GM23338 (cell line): ENCODE data around the gene USH1C. TPM values are rescaled to one million over a fixed set of nuclear protein-coding genes. Genes with fewer than 3 reads are reported as not detected.

Source experiments
- ATAC-seq: fragments of 200-7000 bp; cut with Tn5 transposase; 3 replicates; pipeline ENCODE4 v1.9.1; 2020
- DNase-seq: peaks from one replicate; pipeline ENCODE4 v3.0.0-alpha.2; 2015; ENCODE audit warnings: low spot score
- H2AFZ ChIP-seq: fragments of 200-600 bp; sonication (generic); 2 replicates; pipeline ENCODE4 v1.8.0; 2016; ENCODE audit warnings: antibody characterized with exemption, mild to moderate bottlenecking, moderate library complexity
- H3F3A ChIP-seq: fragments of 200-600 bp; sonication (generic); replicated peaks from 2 replicates; pipeline ENCODE4 v1.8.0; 2017; ENCODE audit warnings: antibody characterized with exemption, mixed run types, low read depth
- H3K27ac ChIP-seq: fragments of 200-600 bp; sonication (generic); 2 replicates; pipeline ENCODE4 v1.6.1; 2016; ENCODE audit warnings: low read depth
- H3K27me3 ChIP-seq: fragments of 200-600 bp; sonication (generic); 2 replicates; pipeline ENCODE4 v1.8.0; 2016; ENCODE audit warnings: mild to moderate bottlenecking, mixed run types, moderate library complexity; ENCODE audit not compliant: insufficient read depth
- H3K36me3 ChIP-seq: fragments of 200-600 bp; sonication (generic); 2 replicates; pipeline ENCODE4 v1.8.0; 2016; ENCODE audit warnings: mild to moderate bottlenecking; ENCODE audit not compliant: insufficient read depth
- H3K4me1 ChIP-seq: fragments of 200-600 bp; sonication (generic); 2 replicates; pipeline ENCODE4 v1.8.0; 2016; ENCODE audit warnings: mild to moderate bottlenecking, moderate library complexity; ENCODE audit not compliant: insufficient read depth
- H3K4me2 ChIP-seq: fragments of 200-600 bp; sonication (generic); 2 replicates; pipeline ENCODE4 v1.7.1; 2017; ENCODE audit warnings: mixed run types
- H3K4me3 ChIP-seq: fragments of 200-600 bp; sonication (generic); 2 replicates; pipeline ENCODE4 v1.6.1; 2016; ENCODE audit warnings: mixed run types
- H3K79me2 ChIP-seq: fragments of 200-600 bp; sonication (generic); replicated peaks from 2 replicates; pipeline ENCODE4 v1.8.0; 2017; ENCODE audit warnings: mild to moderate bottlenecking; ENCODE audit not compliant: insufficient read depth
- H3K9me2 ChIP-seq: fragments of 200-600 bp; sonication (generic); 2 replicates; pipeline ENCODE4 v1.8.0; 2017; ENCODE audit not compliant: insufficient read depth
- H4K20me1 ChIP-seq: fragments of 200-600 bp; sonication (generic); replicated peaks from 2 replicates; pipeline ENCODE4 v1.8.0; 2017; ENCODE audit warnings: mild to moderate bottlenecking; ENCODE audit not compliant: insufficient read depth
- H3K27ac Mint-ChIP-seq: 2 replicates; pipeline ENCODE4 v1.8.0; 2020; ENCODE audit warnings: inconsistent platforms, mild to moderate bottlenecking, moderate library complexity, mixed read lengths
- H3K27me3 Mint-ChIP-seq: 3 replicates; pipeline ENCODE4 v1.8.0; 2022; ENCODE audit warnings: low read depth, mild to moderate bottlenecking, moderate library complexity, mixed read lengths, inconsistent platforms; ENCODE audit not compliant: insufficient read depth, poor library complexity
- H3K36me3 Mint-ChIP-seq: 3 replicates; pipeline ENCODE4 v1.8.0; 2021; ENCODE audit warnings: low read depth, mild to moderate bottlenecking, inconsistent platforms, moderate library complexity, mixed read lengths
- H3K4me1 Mint-ChIP-seq: 3 replicates; pipeline ENCODE4 v1.8.0; 2020; ENCODE audit warnings: mild to moderate bottlenecking, inconsistent platforms, mixed read lengths
- H3K4me3 Mint-ChIP-seq: 3 replicates; pipeline ENCODE4 v1.8.0; 2021; ENCODE audit warnings: moderate library complexity, mild to moderate bottlenecking, inconsistent platforms, mixed read lengths
- H3K9me3 Mint-ChIP-seq: 3 replicates; pipeline ENCODE4 v1.8.0; 2020; ENCODE audit warnings: moderate library complexity, mild to moderate bottlenecking, inconsistent platforms, mixed read lengths
- CREB1 ChIP-seq: fragments of 250-450 bp; sonication (Bioruptor Pico); IDR thresholded peaks from 2 replicates; pipeline ENCODE4 v1.5.0; 2020; ENCODE audit warnings: low read depth, mild to moderate bottlenecking, moderate library complexity
- EZH2 ChIP-seq: fragments of 200-600 bp; sonication (generic); IDR thresholded peaks from one replicate; pipeline ENCODE4 v1.8.0; 2017; ENCODE audit warnings: antibody characterized with exemption, mild to moderate bottlenecking, low read depth; ENCODE audit not compliant: unreplicated experiment
- EZH2phosphoT487 ChIP-seq: fragments of 200-600 bp; sonication (generic); IDR thresholded peaks from one replicate; pipeline ENCODE4 v1.8.1; 2018; ENCODE audit warnings: antibody characterized with exemption; ENCODE audit not compliant: unreplicated experiment
- JUNB ChIP-seq: IDR thresholded peaks from one replicate; pipeline ENCODE4 v1.6.1; 2016; ENCODE audit warnings: antibody characterized with exemption; ENCODE audit not compliant: unreplicated experiment
- NANOG ChIP-seq: IDR thresholded peaks from 2 replicates; pipeline ENCODE4 v1.6.1; 2016; ENCODE audit warnings: antibody characterized with exemption, borderline replicate concordance
- POLR2AphosphoS5 ChIP-seq: IDR thresholded peaks from 2 replicates; pipeline ENCODE4 v1.6.1; 2016; ENCODE audit warnings: antibody characterized with exemption, low read depth
- STAT1 ChIP-seq: IDR thresholded peaks from one replicate; pipeline ENCODE4 v1.6.1; 2016; ENCODE audit warnings: antibody characterized with exemption; ENCODE audit not compliant: unreplicated experiment
- ZNF114 ChIP-seq: fragments of 250-450 bp; sonication (Bioruptor Pico); IDR thresholded peaks from 2 replicates; pipeline ENCODE4 v1.5.0; 2020; ENCODE audit warnings: mild to moderate bottlenecking, moderate library complexity
- ZNF331 ChIP-seq: fragments of 250-450 bp; sonication (Bioruptor Pico); IDR thresholded peaks from 2 replicates; pipeline ENCODE4 v1.5.0; 2020; ENCODE audit warnings: low read depth, mild to moderate bottlenecking, moderate library complexity
- polyA plus RNA-seq: library from polyadenylated mRNA; unstranded; fragments of >200 nt; fragmentation: Nextera tagmentation; extraction: Ambion mirVana; gene quantifications from 2 replicates; pipeline ENCODE4 v1.2.1, GENCODE V29; 2016
- total RNA-seq: library from RNA; depleted of rRNA; stranded (reverse); fragments of >200 nt; shearing (Covaris generic); gene quantifications from 2 replicates; pipeline ENCODE4 v1.2.3, GENCODE V29; 2014
- TF ChIP-seq, protein P1 (sequence below): fragments of 250-450 bp; sonication (Bioruptor Pico); IDR thresholded peaks from 2 replicates; pipeline ENCODE4 v1.5.0; 2020; ENCODE audit warnings: mild to moderate bottlenecking, moderate library complexity
- TF ChIP-seq, protein P2 (sequence below), 2 experiments: fragments of 200-600 bp in 1 of 2; sonication (generic) in 1 of 2; conservative IDR thresholded peaks; 2 replicates each; pipeline versions ENCODE4 v1.5.1 to v1.6.1; 2016 to 2017; ENCODE audit warnings: antibody characterized with exemption in 2 of 2, low read depth in 2 of 2, mild to moderate bottlenecking in 2 of 2, moderate library complexity in 1 of 2
- TF ChIP-seq, protein P3 (sequence below): IDR thresholded peaks from 2 replicates; pipeline ENCODE4 v1.6.1; 2016; ENCODE audit warnings: antibody characterized with exemption
- TF ChIP-seq, protein P4 (sequence below): IDR thresholded peaks from one replicate; pipeline ENCODE4 v1.6.1; 2018; ENCODE audit warnings: antibody characterized with exemption; ENCODE audit not compliant: unreplicated experiment

Gene USH1C
- total and polyA plus RNA-seq, 2 experiments from 2014 or later: 1.3 to 1.8 TPM

DNA sequence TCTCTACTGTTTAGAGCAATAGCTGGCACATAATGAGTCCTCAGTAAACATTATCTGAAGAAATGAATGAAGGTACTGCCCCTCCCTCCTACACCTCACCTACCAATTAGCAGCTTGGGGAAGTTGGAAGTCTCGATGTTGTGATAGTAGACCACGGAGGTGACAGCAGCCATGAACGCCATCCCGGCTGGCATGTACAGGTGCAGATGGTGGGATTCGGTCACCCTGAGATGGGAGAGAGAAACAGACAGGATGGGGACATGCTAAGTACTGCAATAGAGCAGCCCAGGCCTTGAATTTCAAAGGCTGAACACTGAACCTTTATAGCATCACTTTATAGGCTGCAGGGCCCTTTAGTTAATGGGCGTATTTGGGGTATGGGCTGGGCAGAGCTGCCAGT, 74.2 kb downstream of the USH1C start:
- peaks cover 16% of the 10 kb centered on the region for H3K27me3 ChIP-seq
- peaks cover 16% of the 10 kb centered on the region for H3K4me1 Mint-ChIP-seq
- no peaks in the 10 kb centered on the region for H3K79me2 ChIP-seq
- no peaks in the 10 kb centered on the region for H3K36me3 ChIP-seq
- H3K4me3 ChIP-seq: no peak overlapping the region
- no peak overlapping the region for H3K27ac Mint-ChIP-seq
- H3K27me3 Mint-ChIP-seq: peaks cover 20% of the 10 kb centered on the region
- H3K4me2 ChIP-seq: no peak overlapping the region
- H2AFZ ChIP-seq: no peak overlapping the region
- H3K9me3 Mint-ChIP-seq: no peaks in the 10 kb centered on the region
- no peaks in the 10 kb centered on the region for H3K9me2 ChIP-seq
- no peaks in the 10 kb centered on the region for H3F3A ChIP-seq
- H3K36me3 Mint-ChIP-seq: no peaks in the 10 kb centered on the region
- no peaks in the 10 kb centered on the region for H4K20me1 ChIP-seq
- H3K4me3 Mint-ChIP-seq: no peak overlapping the region
- no peak overlapping the region for H3K27ac ChIP-seq
- DNase-seq (no peak), ATAC-seq (no peak)
- H3K4me1 ChIP-seq: peaks cover 8% of the 10 kb centered on the region; the same call in 1 of the 2 replicates
- TF ChIP-seq STAT1 (no peak), ZNF331 (no peak), CREB1 (CRISPR knock-in tag) (no peak), EZH2 (no peak), EZH2phosphoT487 (no peak), JUNB (no peak), NANOG (no peak), ZNF114 (CRISPR knock-in tag) (no peak), POLR2AphosphoS5 (no peak)
- TF ChIP-seq, protein P1, sequence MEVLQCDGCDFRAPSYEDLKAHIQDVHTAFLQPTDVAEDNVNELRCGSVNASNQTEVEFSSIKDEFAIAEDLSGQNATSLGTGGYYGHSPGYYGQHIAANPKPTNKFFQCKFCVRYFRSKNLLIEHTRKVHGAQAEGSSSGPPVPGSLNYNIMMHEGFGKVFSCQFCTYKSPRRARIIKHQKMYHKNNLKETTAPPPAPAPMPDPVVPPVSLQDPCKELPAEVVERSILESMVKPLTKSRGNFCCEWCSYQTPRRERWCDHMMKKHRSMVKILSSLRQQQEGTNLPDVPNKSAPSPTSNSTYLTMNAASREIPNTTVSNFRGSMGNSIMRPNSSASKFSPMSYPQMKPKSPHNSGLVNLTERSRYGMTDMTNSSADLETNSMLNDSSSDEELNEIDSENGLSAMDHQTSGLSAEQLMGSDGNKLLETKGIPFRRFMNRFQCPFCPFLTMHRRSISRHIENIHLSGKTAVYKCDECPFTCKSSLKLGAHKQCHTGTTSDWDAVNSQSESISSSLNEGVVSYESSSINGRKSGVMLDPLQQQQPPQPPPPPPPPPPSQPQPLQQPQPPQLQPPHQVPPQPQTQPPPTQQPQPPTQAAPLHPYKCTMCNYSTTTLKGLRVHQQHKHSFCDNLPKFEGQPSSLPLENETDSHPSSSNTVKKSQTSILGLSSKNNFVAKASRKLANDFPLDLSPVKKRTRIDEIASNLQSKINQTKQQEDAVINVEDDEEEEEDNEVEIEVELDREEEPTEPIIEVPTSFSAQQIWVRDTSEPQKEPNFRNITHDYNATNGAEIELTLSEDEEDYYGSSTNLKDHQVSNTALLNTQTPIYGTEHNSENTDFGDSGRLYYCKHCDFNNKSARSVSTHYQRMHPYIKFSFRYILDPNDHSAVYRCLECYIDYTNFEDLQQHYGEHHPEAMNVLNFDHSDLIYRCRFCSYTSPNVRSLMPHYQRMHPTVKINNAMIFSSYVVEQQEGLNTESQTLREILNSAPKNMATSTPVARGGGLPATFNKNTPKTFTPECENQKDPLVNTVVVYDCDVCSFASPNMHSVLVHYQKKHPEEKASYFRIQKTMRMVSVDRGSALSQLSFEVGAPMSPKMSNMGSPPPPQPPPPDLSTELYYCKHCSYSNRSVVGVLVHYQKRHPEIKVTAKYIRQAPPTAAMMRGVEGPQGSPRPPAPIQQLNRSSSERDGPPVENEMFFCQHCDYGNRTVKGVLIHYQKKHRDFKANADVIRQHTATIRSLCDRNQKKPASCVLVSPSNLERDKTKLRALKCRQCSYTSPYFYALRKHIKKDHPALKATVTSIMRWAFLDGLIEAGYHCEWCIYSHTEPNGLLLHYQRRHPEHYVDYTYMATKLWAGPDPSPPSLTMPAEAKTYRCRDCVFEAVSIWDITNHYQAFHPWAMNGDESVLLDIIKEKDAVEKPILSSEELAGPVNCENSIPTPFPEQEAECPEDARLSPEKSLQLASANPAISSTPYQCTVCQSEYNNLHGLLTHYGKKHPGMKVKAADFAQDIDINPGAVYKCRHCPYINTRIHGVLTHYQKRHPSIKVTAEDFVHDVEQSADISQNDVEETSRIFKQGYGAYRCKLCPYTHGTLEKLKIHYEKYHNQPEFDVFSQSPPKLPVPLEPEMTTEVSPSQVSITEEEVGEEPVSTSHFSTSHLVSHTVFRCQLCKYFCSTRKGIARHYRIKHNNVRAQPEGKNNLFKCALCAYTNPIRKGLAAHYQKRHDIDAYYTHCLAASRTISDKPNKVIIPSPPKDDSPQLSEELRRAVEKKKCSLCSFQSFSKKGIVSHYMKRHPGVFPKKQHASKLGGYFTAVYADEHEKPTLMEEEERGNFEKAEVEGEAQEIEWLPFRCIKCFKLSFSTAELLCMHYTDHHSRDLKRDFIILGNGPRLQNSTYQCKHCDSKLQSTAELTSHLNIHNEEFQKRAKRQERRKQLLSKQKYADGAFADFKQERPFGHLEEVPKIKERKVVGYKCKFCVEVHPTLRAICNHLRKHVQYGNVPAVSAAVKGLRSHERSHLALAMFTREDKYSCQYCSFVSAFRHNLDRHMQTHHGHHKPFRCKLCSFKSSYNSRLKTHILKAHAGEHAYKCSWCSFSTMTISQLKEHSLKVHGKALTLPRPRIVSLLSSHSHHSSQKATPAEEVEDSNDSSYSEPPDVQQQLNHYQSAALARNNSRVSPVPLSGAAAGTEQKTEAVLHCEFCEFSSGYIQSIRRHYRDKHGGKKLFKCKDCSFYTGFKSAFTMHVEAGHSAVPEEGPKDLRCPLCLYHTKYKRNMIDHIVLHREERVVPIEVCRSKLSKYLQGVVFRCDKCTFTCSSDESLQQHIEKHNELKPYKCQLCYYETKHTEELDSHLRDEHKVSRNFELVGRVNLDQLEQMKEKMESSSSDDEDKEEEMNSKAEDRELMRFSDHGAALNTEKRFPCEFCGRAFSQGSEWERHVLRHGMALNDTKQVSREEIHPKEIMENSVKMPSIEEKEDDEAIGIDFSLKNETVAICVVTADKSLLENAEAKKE (CRISPR knock-in tag): no peak
- TF ChIP-seq, protein P2, sequence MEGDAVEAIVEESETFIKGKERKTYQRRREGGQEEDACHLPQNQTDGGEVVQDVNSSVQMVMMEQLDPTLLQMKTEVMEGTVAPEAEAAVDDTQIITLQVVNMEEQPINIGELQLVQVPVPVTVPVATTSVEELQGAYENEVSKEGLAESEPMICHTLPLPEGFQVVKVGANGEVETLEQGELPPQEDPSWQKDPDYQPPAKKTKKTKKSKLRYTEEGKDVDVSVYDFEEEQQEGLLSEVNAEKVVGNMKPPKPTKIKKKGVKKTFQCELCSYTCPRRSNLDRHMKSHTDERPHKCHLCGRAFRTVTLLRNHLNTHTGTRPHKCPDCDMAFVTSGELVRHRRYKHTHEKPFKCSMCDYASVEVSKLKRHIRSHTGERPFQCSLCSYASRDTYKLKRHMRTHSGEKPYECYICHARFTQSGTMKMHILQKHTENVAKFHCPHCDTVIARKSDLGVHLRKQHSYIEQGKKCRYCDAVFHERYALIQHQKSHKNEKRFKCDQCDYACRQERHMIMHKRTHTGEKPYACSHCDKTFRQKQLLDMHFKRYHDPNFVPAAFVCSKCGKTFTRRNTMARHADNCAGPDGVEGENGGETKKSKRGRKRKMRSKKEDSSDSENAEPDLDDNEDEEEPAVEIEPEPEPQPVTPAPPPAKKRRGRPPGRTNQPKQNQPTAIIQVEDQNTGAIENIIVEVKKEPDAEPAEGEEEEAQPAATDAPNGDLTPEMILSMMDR (conservative IDR thresholded peaks at IDR 0.05; ENCODE audit: low read depth in 2 of 2): no peak
- TF ChIP-seq, protein P3, sequence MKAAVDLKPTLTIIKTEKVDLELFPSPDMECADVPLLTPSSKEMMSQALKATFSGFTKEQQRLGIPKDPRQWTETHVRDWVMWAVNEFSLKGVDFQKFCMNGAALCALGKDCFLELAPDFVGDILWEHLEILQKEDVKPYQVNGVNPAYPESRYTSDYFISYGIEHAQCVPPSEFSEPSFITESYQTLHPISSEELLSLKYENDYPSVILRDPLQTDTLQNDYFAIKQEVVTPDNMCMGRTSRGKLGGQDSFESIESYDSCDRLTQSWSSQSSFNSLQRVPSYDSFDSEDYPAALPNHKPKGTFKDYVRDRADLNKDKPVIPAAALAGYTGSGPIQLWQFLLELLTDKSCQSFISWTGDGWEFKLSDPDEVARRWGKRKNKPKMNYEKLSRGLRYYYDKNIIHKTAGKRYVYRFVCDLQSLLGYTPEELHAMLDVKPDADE: no peak
- TF ChIP-seq, protein P4, sequence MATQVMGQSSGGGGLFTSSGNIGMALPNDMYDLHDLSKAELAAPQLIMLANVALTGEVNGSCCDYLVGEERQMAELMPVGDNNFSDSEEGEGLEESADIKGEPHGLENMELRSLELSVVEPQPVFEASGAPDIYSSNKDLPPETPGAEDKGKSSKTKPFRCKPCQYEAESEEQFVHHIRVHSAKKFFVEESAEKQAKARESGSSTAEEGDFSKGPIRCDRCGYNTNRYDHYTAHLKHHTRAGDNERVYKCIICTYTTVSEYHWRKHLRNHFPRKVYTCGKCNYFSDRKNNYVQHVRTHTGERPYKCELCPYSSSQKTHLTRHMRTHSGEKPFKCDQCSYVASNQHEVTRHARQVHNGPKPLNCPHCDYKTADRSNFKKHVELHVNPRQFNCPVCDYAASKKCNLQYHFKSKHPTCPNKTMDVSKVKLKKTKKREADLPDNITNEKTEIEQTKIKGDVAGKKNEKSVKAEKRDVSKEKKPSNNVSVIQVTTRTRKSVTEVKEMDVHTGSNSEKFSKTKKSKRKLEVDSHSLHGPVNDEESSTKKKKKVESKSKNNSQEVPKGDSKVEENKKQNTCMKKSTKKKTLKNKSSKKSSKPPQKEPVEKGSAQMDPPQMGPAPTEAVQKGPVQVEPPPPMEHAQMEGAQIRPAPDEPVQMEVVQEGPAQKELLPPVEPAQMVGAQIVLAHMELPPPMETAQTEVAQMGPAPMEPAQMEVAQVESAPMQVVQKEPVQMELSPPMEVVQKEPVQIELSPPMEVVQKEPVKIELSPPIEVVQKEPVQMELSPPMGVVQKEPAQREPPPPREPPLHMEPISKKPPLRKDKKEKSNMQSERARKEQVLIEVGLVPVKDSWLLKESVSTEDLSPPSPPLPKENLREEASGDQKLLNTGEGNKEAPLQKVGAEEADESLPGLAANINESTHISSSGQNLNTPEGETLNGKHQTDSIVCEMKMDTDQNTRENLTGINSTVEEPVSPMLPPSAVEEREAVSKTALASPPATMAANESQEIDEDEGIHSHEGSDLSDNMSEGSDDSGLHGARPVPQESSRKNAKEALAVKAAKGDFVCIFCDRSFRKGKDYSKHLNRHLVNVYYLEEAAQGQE: no peak
